Measurements from ENCODE around the gene PCDHGB3. TPM values are rescaled to one million over a fixed set of nuclear protein-coding genes. Genes with fewer than 3 reads are reported as not detected.
"Not testable (repeated sequence)": the region's sequence is repeated elsewhere in the genome, so short reads cannot be mapped to it uniquely, and the experiment has no call there.

Gene PCDHGB3
- total and polyA plus RNA-seq, 2 experiments from 2014 or later = 0.27 to 0.71 TPM

DNA sequence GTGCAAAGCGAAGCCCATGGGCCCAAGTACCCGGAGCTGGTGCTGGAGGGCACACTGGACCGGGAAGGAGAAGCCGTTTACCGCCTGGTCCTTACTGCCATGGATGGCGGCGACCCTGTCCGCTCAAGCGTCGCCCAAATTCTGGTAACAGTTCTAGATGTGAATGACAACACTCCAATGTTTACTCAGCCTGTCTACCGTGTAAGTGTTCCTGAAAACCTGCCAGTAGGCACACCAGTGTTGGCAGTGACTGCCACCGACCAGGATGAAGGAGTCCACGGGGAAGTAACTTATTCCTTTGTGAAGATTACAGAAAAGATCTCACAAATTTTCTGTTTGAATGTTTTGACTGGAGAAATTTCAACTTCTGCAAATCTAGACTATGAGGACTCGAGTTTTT is 4.6 kb downstream of the PCDHGB3 start:
- Histone ChIP-seq H3K4me3 (no peak overlapping the region), H3K27ac (no peak overlapping the region), H3K36me3 (no peaks in the 10 kb centered on the region), H3K27me3 (no peaks in the 10 kb centered on the region), H3K4me1 (ENCODE audit: low read depth) (no peaks in the 10 kb centered on the region), H3K9me3 (ENCODE audit: low read depth) (no peaks in the 10 kb centered on the region)
- TF ChIP-seq, protein P1, sequence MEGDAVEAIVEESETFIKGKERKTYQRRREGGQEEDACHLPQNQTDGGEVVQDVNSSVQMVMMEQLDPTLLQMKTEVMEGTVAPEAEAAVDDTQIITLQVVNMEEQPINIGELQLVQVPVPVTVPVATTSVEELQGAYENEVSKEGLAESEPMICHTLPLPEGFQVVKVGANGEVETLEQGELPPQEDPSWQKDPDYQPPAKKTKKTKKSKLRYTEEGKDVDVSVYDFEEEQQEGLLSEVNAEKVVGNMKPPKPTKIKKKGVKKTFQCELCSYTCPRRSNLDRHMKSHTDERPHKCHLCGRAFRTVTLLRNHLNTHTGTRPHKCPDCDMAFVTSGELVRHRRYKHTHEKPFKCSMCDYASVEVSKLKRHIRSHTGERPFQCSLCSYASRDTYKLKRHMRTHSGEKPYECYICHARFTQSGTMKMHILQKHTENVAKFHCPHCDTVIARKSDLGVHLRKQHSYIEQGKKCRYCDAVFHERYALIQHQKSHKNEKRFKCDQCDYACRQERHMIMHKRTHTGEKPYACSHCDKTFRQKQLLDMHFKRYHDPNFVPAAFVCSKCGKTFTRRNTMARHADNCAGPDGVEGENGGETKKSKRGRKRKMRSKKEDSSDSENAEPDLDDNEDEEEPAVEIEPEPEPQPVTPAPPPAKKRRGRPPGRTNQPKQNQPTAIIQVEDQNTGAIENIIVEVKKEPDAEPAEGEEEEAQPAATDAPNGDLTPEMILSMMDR (IDR thresholded peaks at IDR 0.05; ENCODE audit: low read depth, low read length) = no peak
- no peak for DNase-seq (ENCODE audit: low read depth in 1 of 2, low spot score in 1 of 2)

DNA sequence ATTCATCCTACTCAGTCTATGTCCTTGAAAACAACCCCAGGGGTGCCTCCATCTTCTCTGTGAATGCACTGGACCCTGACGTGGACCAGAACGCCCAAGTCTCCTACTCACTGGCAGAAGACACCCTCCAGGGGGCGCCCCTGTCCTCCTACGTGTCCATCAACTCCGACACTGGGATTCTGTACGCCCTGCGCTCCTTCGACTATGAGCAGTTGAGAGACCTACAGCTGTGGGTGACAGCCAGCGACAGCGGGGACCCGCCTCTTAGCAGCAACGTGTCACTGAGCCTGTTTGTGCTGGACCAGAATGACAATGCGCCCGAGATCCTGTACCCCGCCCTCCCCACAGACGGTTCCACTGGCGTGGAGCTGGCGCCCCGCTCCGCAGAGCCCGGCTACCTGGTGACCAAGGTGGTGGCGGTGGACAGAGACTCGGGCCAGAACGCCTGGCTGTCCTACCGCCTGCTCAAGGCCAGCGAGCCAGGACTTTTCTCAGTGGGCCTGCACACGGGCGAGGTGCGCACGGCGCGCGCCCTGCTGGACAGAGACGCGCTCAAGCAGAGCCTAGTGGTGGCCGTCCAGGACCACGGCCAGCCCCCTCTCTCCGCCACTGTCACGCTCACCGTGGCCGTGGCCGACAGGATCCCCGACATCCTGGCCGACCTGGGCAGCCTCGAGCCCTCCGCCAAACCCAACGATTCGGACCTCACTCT is 5.6 kb downstream of the PCDHGB3 start:
- H3K27me3 ChIP-seq; DNase-seq (ENCODE audit: low read depth in 1 of 2, low spot score in 1 of 2); H3K4me3 ChIP-seq; H3K4me1 ChIP-seq (ENCODE audit: low read depth); H3K9me3 ChIP-seq (ENCODE audit: low read depth); H3K27ac ChIP-seq; H3K36me3 ChIP-seq: not testable (repeated sequence)

DNA sequence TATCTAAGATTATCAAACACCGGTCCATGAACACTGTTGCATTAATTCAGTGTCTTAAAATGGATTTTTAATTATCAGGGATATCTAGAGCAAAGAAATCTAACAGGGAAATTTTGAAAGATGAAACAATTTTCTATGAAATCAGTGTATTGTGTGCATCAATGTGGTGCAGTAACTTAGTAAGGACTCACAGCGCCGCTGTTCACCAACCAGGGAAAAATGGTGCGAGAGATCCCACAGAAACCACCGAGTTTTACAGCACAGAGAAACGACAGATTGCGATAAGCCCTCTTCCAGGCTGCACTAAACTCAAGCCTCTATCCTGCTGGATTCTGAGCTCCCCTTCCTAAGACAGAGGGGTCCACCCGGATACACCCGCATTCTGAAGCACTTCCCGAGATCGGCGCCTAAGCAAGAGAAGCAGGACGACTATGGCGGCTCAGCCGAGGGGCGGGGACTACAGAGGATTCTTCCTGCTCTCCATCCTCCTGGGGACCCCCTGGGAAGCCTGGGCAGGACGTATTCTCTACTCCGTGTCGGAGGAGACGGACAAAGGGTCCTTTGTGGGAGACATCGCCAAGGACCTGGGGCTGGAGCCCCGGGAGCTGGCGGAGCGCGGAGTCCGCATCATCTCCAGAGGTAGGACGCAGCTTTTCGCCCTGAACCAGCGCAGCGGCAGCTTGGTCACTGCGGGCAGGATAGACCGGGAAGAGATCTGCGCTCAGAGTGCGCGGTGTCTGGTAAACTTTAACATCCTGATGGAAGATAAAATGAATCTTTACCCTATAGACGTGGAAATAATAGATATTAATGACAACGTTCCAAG is 12.6 kb downstream of the PCDHGB3 start, which contains the start of gene PCDHGA7:
Gene PCDHGA7 (plus strand): TSS at position 274 of the 826 bp plus-strand sequence. CDS start 158 bp downstream, at position 432.
- H3K9me3 ChIP-seq (ENCODE audit: low read depth) = no peaks in the 10 kb centered on the region
- peak in 1 of 2 donors; percentile 38 for DNase-seq (ENCODE audit: low read depth in 1 of 2, low spot score in 1 of 2)
- H3K36me3 ChIP-seq = no peaks in the 10 kb centered on the region
- H3K4me3 ChIP-seq = no peak within 1 kb of the TSS
- H3K27me3 ChIP-seq = no peaks in the 10 kb centered on the region
- TF ChIP-seq, protein P1 (IDR thresholded peaks at IDR 0.05; ENCODE audit: low read depth, low read length) = peak; percentile 33
- H3K4me1 ChIP-seq (ENCODE audit: low read depth) = no peaks in the 10 kb centered on the region
- H3K27ac ChIP-seq = no peak within 1 kb of the TSS

DNA sequence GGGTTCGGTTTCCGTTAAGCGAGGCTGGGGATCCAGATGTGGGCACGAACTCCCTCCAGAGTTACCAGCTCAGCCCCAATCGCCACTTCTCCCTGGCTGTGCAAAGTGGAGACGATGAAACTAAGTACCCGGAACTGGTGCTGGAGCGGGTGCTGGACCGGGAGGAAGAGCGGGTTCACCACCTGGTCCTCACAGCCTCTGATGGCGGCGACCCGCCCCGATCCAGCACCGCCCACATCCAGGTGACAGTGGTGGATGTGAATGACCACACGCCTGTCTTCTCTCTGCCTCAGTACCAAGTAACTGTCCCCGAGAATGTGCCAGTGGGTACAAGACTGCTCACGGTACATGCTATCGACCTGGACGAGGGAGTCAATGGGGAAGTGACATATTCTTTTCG is 13.3 kb downstream of the PCDHGB3 start:
- Histone ChIP-seq H3K9me3 (ENCODE audit: low read depth) (no peaks in the 10 kb centered on the region), H3K4me3 (no peak overlapping the region)
- TF ChIP-seq, protein P1 (IDR thresholded peaks at IDR 0.05; ENCODE audit: low read depth, low read length) = no peak

DNA sequence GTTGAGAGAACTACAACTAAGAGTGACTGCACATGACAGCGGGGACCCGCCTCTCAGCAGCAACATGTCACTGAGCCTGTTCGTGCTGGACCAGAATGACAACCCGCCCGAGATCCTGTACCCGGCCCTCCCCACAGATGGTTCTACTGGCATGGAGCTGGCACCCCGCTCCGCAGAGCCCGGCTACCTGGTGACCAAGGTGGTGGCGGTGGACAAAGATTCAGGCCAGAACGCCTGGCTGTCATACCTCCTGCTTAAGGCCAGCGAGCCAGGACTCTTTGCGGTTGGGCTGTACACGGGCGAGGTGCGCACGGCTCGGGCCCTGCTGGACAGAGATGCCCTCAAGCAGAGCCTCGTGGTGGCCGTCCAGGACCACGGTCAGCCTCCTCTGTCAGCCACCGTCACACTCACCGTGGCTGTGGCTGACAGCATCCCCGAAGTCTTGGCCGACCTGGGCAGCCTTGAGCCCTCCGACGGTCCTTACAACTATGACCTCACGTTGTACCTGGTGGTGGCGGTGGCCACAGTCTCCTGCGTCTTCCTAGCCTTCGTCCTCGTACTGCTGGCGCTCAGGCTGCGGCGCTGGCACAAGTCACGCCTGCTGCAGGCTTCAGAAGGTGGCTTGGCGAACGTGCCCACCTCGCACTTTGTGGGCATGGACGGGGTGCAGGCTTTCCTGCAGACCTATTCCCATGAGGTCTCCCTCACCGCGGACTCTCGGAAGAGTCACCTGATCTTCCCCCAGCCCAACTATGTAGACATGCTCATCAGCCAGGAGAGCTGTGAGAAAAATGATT is 14.6 kb downstream of the PCDHGB3 start:
- TF ChIP-seq, protein P1 (IDR thresholded peaks at IDR 0.05; ENCODE audit: low read depth, low read length) = no peak
- Histone ChIP-seq H3K36me3 (no peaks in the 10 kb centered on the region), H3K9me3 (ENCODE audit: low read depth) (no peaks in the 10 kb centered on the region), H3K27ac (no peak overlapping the region), H3K4me3 (no peak overlapping the region), H3K4me1 (ENCODE audit: low read depth) (no peaks in the 10 kb centered on the region), H3K27me3 (no peaks in the 10 kb centered on the region)
- no peak for DNase-seq (ENCODE audit: low read depth in 1 of 2, low spot score in 1 of 2)

More for the DNA sequence above, 13.3 kb downstream of the PCDHGB3 start:
- no peaks in the 10 kb centered on the region for H3K4me1 ChIP-seq (ENCODE audit: low read depth)
- H3K36me3 ChIP-seq = no peaks in the 10 kb centered on the region
- DNase-seq (ENCODE audit: low read depth in 1 of 2, low spot score in 1 of 2) = no peak
- H3K27ac ChIP-seq = no peak overlapping the region
- H3K27me3 ChIP-seq = no peaks in the 10 kb centered on the region
